ENCODE measurements around the gene MAML3.

DNA sequence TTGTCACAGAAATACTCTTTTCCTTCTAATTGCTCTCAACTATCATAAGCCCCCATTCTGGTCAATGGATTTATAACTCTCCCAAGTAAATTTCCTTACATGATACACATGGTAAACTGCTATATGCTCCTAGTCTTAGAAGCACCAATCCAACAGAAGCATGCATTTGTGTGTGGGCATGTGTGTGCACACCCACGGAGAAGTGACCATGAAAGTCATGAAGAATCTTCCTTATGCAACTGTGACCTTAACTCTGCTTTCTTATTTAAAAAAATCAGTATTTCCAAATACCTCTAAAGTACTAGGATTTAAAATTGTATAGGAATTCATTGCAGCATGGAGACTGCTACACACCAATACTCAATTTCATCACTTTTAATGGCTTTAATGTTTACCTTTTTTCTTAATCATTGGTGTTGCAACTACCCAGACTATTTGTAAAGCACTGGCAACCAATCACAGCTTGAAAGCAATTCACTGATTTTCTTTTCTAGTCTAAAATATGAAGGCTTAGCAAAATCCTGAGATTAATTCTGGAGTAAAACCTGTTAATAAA lies 47.6 kb downstream of the MAML3 start:
- TF ChIP-seq, protein P1, sequence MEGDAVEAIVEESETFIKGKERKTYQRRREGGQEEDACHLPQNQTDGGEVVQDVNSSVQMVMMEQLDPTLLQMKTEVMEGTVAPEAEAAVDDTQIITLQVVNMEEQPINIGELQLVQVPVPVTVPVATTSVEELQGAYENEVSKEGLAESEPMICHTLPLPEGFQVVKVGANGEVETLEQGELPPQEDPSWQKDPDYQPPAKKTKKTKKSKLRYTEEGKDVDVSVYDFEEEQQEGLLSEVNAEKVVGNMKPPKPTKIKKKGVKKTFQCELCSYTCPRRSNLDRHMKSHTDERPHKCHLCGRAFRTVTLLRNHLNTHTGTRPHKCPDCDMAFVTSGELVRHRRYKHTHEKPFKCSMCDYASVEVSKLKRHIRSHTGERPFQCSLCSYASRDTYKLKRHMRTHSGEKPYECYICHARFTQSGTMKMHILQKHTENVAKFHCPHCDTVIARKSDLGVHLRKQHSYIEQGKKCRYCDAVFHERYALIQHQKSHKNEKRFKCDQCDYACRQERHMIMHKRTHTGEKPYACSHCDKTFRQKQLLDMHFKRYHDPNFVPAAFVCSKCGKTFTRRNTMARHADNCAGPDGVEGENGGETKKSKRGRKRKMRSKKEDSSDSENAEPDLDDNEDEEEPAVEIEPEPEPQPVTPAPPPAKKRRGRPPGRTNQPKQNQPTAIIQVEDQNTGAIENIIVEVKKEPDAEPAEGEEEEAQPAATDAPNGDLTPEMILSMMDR (IDR thresholded peaks at IDR 0.05; ENCODE audit: low read depth, low read length), result no peak
- TF ChIP-seq POLR2A (IDR thresholded peaks at IDR 0.05; ENCODE audit: extremely low read depth, insufficient read length), result no peak

All from NB4 (cell line).